HEK293 (cell line): ENCODE results near the gene MAF.
A peak's percentile ranks its signal among the peaks of the same experiment; 100 is the strongest.

Source experiments
- CTCF ChIA-PET: fragments of 350-600 bp; formaldehyde crosslinking; extraction: SDS; loops from one replicate; lab custom pipeline; 2021; ENCODE audit warnings: antibody characterized with exemption; lab: Yijun Ruan, JAX
- POLR2A ChIA-PET: fragments of 300-600 bp; formaldehyde crosslinking; extraction: SDS; loops from one replicate; lab custom pipeline; 2020; ENCODE audit warnings: antibody characterized with exemption, inconsistent platforms; lab: Yijun Ruan, JAX
- H3K27ac ChIP-seq: fragments of 200-500 bp; sonication (Bioruptor generic); 2 replicates; pipeline ENCODE4 v1.5.1; 2014; ENCODE audit warnings: low read depth, low read length, control low read depth, inconsistent platforms; ENCODE audit errors: extremely low read depth
- H3K36me3 ChIP-seq, 2 experiments: fragments of 200-500 bp in 1 of 2; sonication (Bioruptor generic) in 1 of 2; 1 replicate in 1 of 2; 2 replicates in 1 of 2; pipeline ENCODE4 v1.5.1; 2014 to 2017; ENCODE audit warnings: inconsistent platforms in 2 of 2, low read length in 2 of 2; ENCODE audit not compliant: control insufficient read depth in 2 of 2, insufficient read depth in 1 of 2
- H3K4me1 ChIP-seq: fragments of 200-500 bp; sonication (Bioruptor generic); 2 replicates; pipeline ENCODE4 v1.5.1; 2014; ENCODE audit warnings: mild to moderate bottlenecking, low read length, inconsistent platforms; ENCODE audit not compliant: control insufficient read depth, insufficient read depth
- H3K4me3 ChIP-seq: 2 replicates; pipeline ENCODE4 v1.5.1; 2011; ENCODE audit warnings: low read depth, mild to moderate bottlenecking, control low read depth, low read length, moderate library complexity
- H3K9me3 ChIP-seq: fragments of 200-500 bp; sonication (Bioruptor generic); 2 replicates; pipeline ENCODE4 v1.5.1; 2014; ENCODE audit warnings: low read depth, low read length, inconsistent platforms; ENCODE audit not compliant: control insufficient read depth, insufficient read depth
- AEBP2 ChIP-seq: fragments of 450-650 bp; formaldehyde crosslinking; IDR thresholded peaks from 2 replicates; pipeline ENCODE4 v1.5.1; 2016; ENCODE audit warnings: missing biosample characterization, missing genetic modification characterization, borderline replicate concordance
- FEZF1 ChIP-seq: fragments of 450-650 bp; formaldehyde crosslinking; IDR thresholded peaks from 2 replicates; pipeline ENCODE4 v1.5.1; 2016; ENCODE audit warnings: missing biosample characterization, missing genetic modification characterization
- HOXA7 ChIP-seq: sonication (generic); formaldehyde crosslinking; IDR thresholded peaks from 2 replicates; pipeline ENCODE4 v1.8.1; 2022; ENCODE audit warnings: missing genetic modification reagents, borderline replicate concordance
- MEIS1 ChIP-seq: sonication (generic); formaldehyde crosslinking; IDR thresholded peaks from 2 replicates; pipeline ENCODE4 v1.8.1; 2022; ENCODE audit warnings: missing genetic modification reagents, mild to moderate bottlenecking, borderline replicate concordance
- PRDM1 ChIP-seq: fragments of 450-650 bp; formaldehyde crosslinking; IDR thresholded peaks from 2 replicates; pipeline ENCODE4; 2016; ENCODE audit warnings: missing biosample characterization, missing genetic modification characterization
- PRDM10 ChIP-seq: fragments of 450-650 bp; formaldehyde crosslinking; IDR thresholded peaks from 2 replicates; pipeline ENCODE4 v1.5.1; 2016; ENCODE audit warnings: missing biosample characterization, missing genetic modification characterization
- REST ChIP-seq: fragments of 450-650 bp; formaldehyde crosslinking; IDR thresholded peaks from 2 replicates; pipeline ENCODE4 v1.5.1; 2016; ENCODE audit warnings: missing biosample characterization, missing genetic modification characterization
- SP7 ChIP-seq: fragments of 450-650 bp; formaldehyde crosslinking; IDR thresholded peaks from 2 replicates; pipeline ENCODE4 v1.5.1; 2016; ENCODE audit warnings: missing biosample characterization, missing genetic modification characterization
- ZFP41 ChIP-seq: fragments of 450-650 bp; formaldehyde crosslinking; IDR thresholded peaks from 2 replicates; pipeline ENCODE4 v1.5.1; 2016; ENCODE audit warnings: missing biosample characterization, missing genetic modification characterization, borderline replicate concordance
- ZNF146 ChIP-seq: fragments of 450-650 bp; formaldehyde crosslinking; IDR thresholded peaks from 2 replicates; pipeline ENCODE4 v1.5.1; 2016; ENCODE audit warnings: missing biosample characterization, missing genetic modification characterization
- ZNF174 ChIP-seq: fragments of 450-650 bp; formaldehyde crosslinking; IDR thresholded peaks from 2 replicates; pipeline ENCODE4 v1.5.0; 2017; ENCODE audit warnings: missing biosample characterization, mild to moderate bottlenecking, missing genetic modification characterization
- ZNF23 ChIP-seq: fragments of 450-650 bp; formaldehyde crosslinking; IDR thresholded peaks from 2 replicates; pipeline ENCODE4 v1.5.1; 2016; ENCODE audit warnings: missing biosample characterization, missing genetic modification characterization, borderline replicate concordance
- ZNF266 ChIP-seq: fragments of 450-650 bp; formaldehyde crosslinking; IDR thresholded peaks from 2 replicates; pipeline ENCODE4 v1.5.1; 2016; ENCODE audit warnings: missing biosample characterization, missing genetic modification characterization, low read depth
- ZNF530 ChIP-seq: fragments of 450-650 bp; formaldehyde crosslinking; IDR thresholded peaks from 2 replicates; pipeline ENCODE4 v1.5.1; 2016; ENCODE audit warnings: low read depth, missing biosample characterization, missing genetic modification characterization
- ZNF585B ChIP-seq: fragments of 450-650 bp; formaldehyde crosslinking; IDR thresholded peaks from 2 replicates; pipeline ENCODE4 v1.5.1; 2016; ENCODE audit warnings: missing biosample characterization, missing genetic modification characterization
- ZNF629 ChIP-seq: fragments of 450-650 bp; formaldehyde crosslinking; IDR thresholded peaks from 2 replicates; pipeline ENCODE4 v1.5.1; 2017; ENCODE audit warnings: missing biosample characterization, missing genetic modification characterization
- ZNF692 ChIP-seq: fragments of 450-650 bp; formaldehyde crosslinking; IDR thresholded peaks from 2 replicates; pipeline ENCODE4 v1.5.1; 2016; ENCODE audit warnings: missing biosample characterization, missing genetic modification characterization
- ZNF701 ChIP-seq: fragments of 450-650 bp; formaldehyde crosslinking; IDR thresholded peaks from 2 replicates; pipeline ENCODE4 v1.5.1; 2016; ENCODE audit warnings: missing biosample characterization, missing genetic modification characterization
- ZNF837 ChIP-seq: fragments of 450-650 bp; formaldehyde crosslinking; IDR thresholded peaks from 2 replicates; pipeline ENCODE4 v1.5.1; 2016; ENCODE audit warnings: missing biosample characterization, missing genetic modification characterization
- ZSCAN5A ChIP-seq: fragments of 450-650 bp; formaldehyde crosslinking; IDR thresholded peaks from 2 replicates; pipeline ENCODE4 v1.5.1; 2016; ENCODE audit warnings: missing biosample characterization, missing genetic modification characterization

MAF gene

GRCh38 chr16:79609861-79610260 is 9.3 kb upstream of the MAF start (continued):
- TF ChIP-seq PRDM10 (tag by site-specific recombination), result no peak
- TF ChIP-seq ZFP41 (tag by site-specific recombination), result no peak
- no peak for TF ChIP-seq MEIS1 (CRISPR knock-in tag)
- no peak for TF ChIP-seq ZNF23
- no peak for TF ChIP-seq REST (tag by site-specific recombination)
- no peak for TF ChIP-seq ZNF174 (tag by site-specific recombination)
- TF ChIP-seq HOXA7, result no peak
- no peak for TF ChIP-seq AEBP2 (tag by site-specific recombination)
- TF ChIP-seq ZNF585B (tag by site-specific recombination), result no peak
- no peak for TF ChIP-seq FEZF1 (tag by site-specific recombination)

GRCh38 chr16:79608976-79609375 is 8.4 kb upstream of the MAF start:
- H3K4me1 ChIP-seq, result peaks cover 14% of the 10 kb centered on the region
- CTCF ChIA-PET, result interaction anchor here (1.0 kb wide), 1 partner anchor 158 kb away, joined by 3 read pairs; no protein-coding TSS in a partner anchor
- H3K36me3 ChIP-seq, result no peaks in the 10 kb centered on the region
- H3K27ac ChIP-seq, result no peak overlapping the region
- no peak overlapping the region for H3K4me3 ChIP-seq
- POLR2A ChIA-PET, result no interaction called here
- H3K9me3 ChIP-seq, result no peaks in the 10 kb centered on the region
- no peak for TF ChIP-seq HOXA7

- H3K4me1 ChIP-seq, result peaks cover 18% of the 10 kb centered on the region
- POLR2A ChIA-PET, result no interaction called here
- no peak overlapping the region for H3K27ac ChIP-seq
- TF ChIP-seq ZNF692 (peak; percentile 32; the same call in 1 of the 2 replicates), ZSCAN5A (tag by site-specific recombination) (no peak), ZNF837 (tag by site-specific recombination) (no peak), ZNF701 (tag by site-specific recombination) (no peak), SP7 (tag by site-specific recombination) (0 out of 2 replicates have a peak, but pooled peaks have one; percentile 26), ZNF629 (tag by site-specific recombination) (no peak), ZNF146 (tag by site-specific recombination) (no peak), PRDM1 (tag by site-specific recombination) (peak; percentile 71), ZNF266 (tag by site-specific recombination) (no peak), ZNF530 (tag by site-specific recombination) (no peak)
- CTCF ChIA-PET, result interaction anchor here (0.6 kb wide), 1 partner anchor 841 kb away, joined by 3 read pairs; no protein-coding TSS in a partner anchor
- H3K4me3 ChIP-seq, result no peak overlapping the region
- H3K36me3 ChIP-seq, result no peaks in the 10 kb centered on the region
- no peaks in the 10 kb centered on the region for H3K9me3 ChIP-seq
Measured at GRCh38 chr16:79607587-79607986, 7.0 kb upstream of the MAF start.
